IMR-90 (cell line): ENCODE measurements around the gene CSH2. TPM values are rescaled to one million over a fixed set of nuclear protein-coding genes. Genes with fewer than 3 reads are reported as not detected.
"Not testable (repeated sequence)": the region's sequence is repeated elsewhere in the genome, so short reads cannot be mapped to it uniquely, and the experiment has no call there.

ENCODE experiments used
- ATAC-seq: fragments of 200-7000 bp; cut with Tn5 transposase; 2 replicates; pipeline ENCODE4 v1.9.1; 2020; ENCODE audit warnings: low read depth, mild to moderate bottlenecking, moderate library complexity
- BruUV-seq: library from RNA; stranded (reverse); fragments of 400-500 nt; replicated peaks from 2 replicates; lab custom pipeline; 2021; lab: Mats Ljungman, UMichigan
- CTCF ChIA-PET: fragments of 300-600 bp; formaldehyde crosslinking; extraction: SDS; loops from one replicate; lab custom pipeline; 2021; ENCODE audit warnings: antibody characterized with exemption; lab: Yijun Ruan, JAX
- POLR2A ChIA-PET: fragments of 300-600 bp; sonication (Branson Sonifier 250); formaldehyde crosslinking; loops from one replicate; lab custom pipeline; 2022; ENCODE audit warnings: antibody characterized with exemption; ENCODE audit not compliant: unreplicated experiment; lab: Charles Lee
- DNase-seq: peaks from one replicate; pipeline ENCODE4 v3.0.0; 2013
- H2AFZ ChIP-seq: replicated peaks from 2 replicates; pipeline ENCODE3; 2013; ENCODE audit warnings: low read length, mild to moderate bottlenecking; ENCODE audit not compliant: poor library complexity
- H2AK5ac ChIP-seq: 2 replicates; pipeline ENCODE4 v1.6.1; 2013; ENCODE audit warnings: low read depth, low read length, inconsistent platforms
- H2AK9ac ChIP-seq: replicated peaks from 2 replicates; pipeline ENCODE3; 2013; ENCODE audit warnings: mild to moderate bottlenecking, low read depth, low read length, moderate library complexity; ENCODE audit not compliant: poor library complexity
- H2BK120ac ChIP-seq: 2 replicates; pipeline ENCODE4 v1.6.1; 2013; ENCODE audit warnings: low read depth, low read length, inconsistent platforms
- H2BK15ac ChIP-seq: 3 replicates; pipeline ENCODE4 v1.6.1; 2013; ENCODE audit warnings: low read depth, low read length, inconsistent platforms
- H2BK20ac ChIP-seq: 2 replicates; pipeline ENCODE4 v1.6.1; 2013; ENCODE audit warnings: low read depth, mild to moderate bottlenecking, inconsistent platforms, low read length, moderate library complexity
- H2BK5ac ChIP-seq: 2 replicates; pipeline ENCODE4 v1.6.1; 2013; ENCODE audit warnings: mild to moderate bottlenecking, low read depth, low read length, inconsistent platforms; ENCODE audit not compliant: poor library complexity, severe bottlenecking
- H3K14ac ChIP-seq: replicated peaks from 2 replicates; pipeline ENCODE4 v1.6.1; 2013; ENCODE audit warnings: low read depth, low read length, inconsistent platforms
- H3K18ac ChIP-seq: 2 replicates; pipeline ENCODE4 v1.6.1; 2013; ENCODE audit warnings: low read depth, low read length, control low read depth
- H3K23ac ChIP-seq: 2 replicates; pipeline ENCODE4 v1.6.1; 2013; ENCODE audit warnings: low read depth, low read length, inconsistent platforms
- H3K27ac ChIP-seq: 2 replicates; pipeline ENCODE4 v1.5.1; 2013; ENCODE audit warnings: mild to moderate bottlenecking, control low read depth, low read length; ENCODE audit not compliant: insufficient read depth
- H3K27me3 ChIP-seq: 2 replicates; pipeline ENCODE4 v1.6.1; 2013; ENCODE audit warnings: low read length; ENCODE audit not compliant: control insufficient read depth, insufficient read depth
- H3K36me3 ChIP-seq: 2 replicates; pipeline ENCODE4 v1.6.1; 2013; ENCODE audit warnings: low read length, mixed read lengths; ENCODE audit not compliant: control insufficient read depth, insufficient read depth
- H3K4ac ChIP-seq: 2 replicates; pipeline ENCODE4 v1.6.1; 2013; ENCODE audit warnings: low read depth, low read length, inconsistent platforms
- H3K4me1 ChIP-seq: 2 replicates; pipeline ENCODE4 v1.6.1; 2013; ENCODE audit warnings: low read length, mixed read lengths; ENCODE audit not compliant: control insufficient read depth, insufficient read depth
- H3K4me2 ChIP-seq: 2 replicates; pipeline ENCODE4 v1.6.1; 2013; ENCODE audit warnings: low read depth, mild to moderate bottlenecking, control low read depth, low read length, moderate library complexity
- H3K4me3 ChIP-seq: 2 replicates; pipeline ENCODE4 v1.5.1; 2013; ENCODE audit warnings: low read depth, mild to moderate bottlenecking, control low read depth, low read length, moderate library complexity; ENCODE audit not compliant: insufficient read depth
- H3K56ac ChIP-seq: 2 replicates; pipeline ENCODE4 v1.6.1; 2013; ENCODE audit warnings: low read length, inconsistent platforms; ENCODE audit not compliant: insufficient read depth; ENCODE audit errors: extremely low read depth
- H3K79me1 ChIP-seq, 2 experiments: 2 replicates each; pipeline ENCODE4 v1.6.1; 2013; ENCODE audit warnings: low read length in 2 of 2, inconsistent platforms in 1 of 2, low read depth in 1 of 2
- H3K9ac ChIP-seq: 2 replicates; pipeline ENCODE4 v1.6.1; 2013; ENCODE audit warnings: low read depth, low read length, control low read depth
- H3K9me1 ChIP-seq: 2 replicates; pipeline ENCODE4 v1.6.1; 2013; ENCODE audit warnings: low read length, inconsistent platforms; ENCODE audit not compliant: insufficient read depth
- H3K9me3 ChIP-seq: 2 replicates; pipeline ENCODE4 v1.6.1; 2013; ENCODE audit warnings: low read length; ENCODE audit not compliant: control insufficient read depth, insufficient read depth
- H4K20me1 ChIP-seq: 2 replicates; pipeline ENCODE4 v1.6.1; 2013; ENCODE audit warnings: low read length, inconsistent platforms; ENCODE audit not compliant: insufficient read depth
- H4K5ac ChIP-seq: 2 replicates; pipeline ENCODE4 v1.6.1; 2013; ENCODE audit warnings: mild to moderate bottlenecking, low read depth, low read length, control low read depth
- H4K8ac ChIP-seq, 2 experiments: 2 replicates each; pipeline ENCODE4 v1.6.1; 2013; ENCODE audit warnings: low read depth in 2 of 2, low read length in 2 of 2, control low read depth in 1 of 2, inconsistent platforms in 1 of 2
- H4K91ac ChIP-seq: 2 replicates; pipeline ENCODE4 v1.6.1; 2013; ENCODE audit warnings: low read depth, low read length, inconsistent platforms; ENCODE audit not compliant: insufficient read depth
- WGBS, 2 experiments: methylation state at CpG; one replicate each; pipeline versions ENCODE4 v1.1.5 to v1.1.7; 2013; ENCODE audit warnings: missing lambda C conversion rate in 2 of 2; ENCODE audit not compliant: insufficient read length in 1 of 2; ENCODE audit errors: extremely low coverage in 2 of 2; 5-methylcytosine and 5-hydroxymethylcytosine counted together
- dilution Hi-C: fragments of 300-500 bp; cut with HindIII; formaldehyde crosslinking; loops from one replicate; pipeline ENCODE4 v1.14.3; 2018; ENCODE audit warnings: low sequenced_read_pairs; ENCODE audit not compliant: unreplicated experiment
- in situ Hi-C: fragments of 300-500 bp; cut with MboI; formaldehyde crosslinking; loops from 3 replicates; pipeline ENCODE4 v1.14.3; 2019; ENCODE audit warnings: low sequenced_read_pairs, inconsistent platforms, mixed read lengths
- intact Hi-C: fragments of 100-400 bp; cut with micrococcal nuclease; formaldehyde crosslinking; loops from 2 replicates; pipeline ENCODE4 v1.10.0; 2022
- polyA plus RNA-seq, 3 experiments: library from polyadenylated mRNA; depleted of rRNA; stranded (reverse); fragments of >200 nt; gene quantifications; 2 replicates each; pipeline ENCODE4 v1.2.3, GENCODE V29; 2012; ENCODE audit warnings: low replicate concordance in 1 of 3
- total RNA-seq: library from RNA; depleted of rRNA; stranded (reverse); fragments of >200 nt; gene quantifications from 2 replicates; pipeline ENCODE4 v1.2.3, GENCODE V29; 2012
- TF ChIP-seq, protein P1 (sequence below): conservative IDR thresholded peaks from 2 replicates; pipeline ENCODE4 v1.5.1; 2012; ENCODE audit warnings: mild to moderate bottlenecking, low read depth, low read length, improper control_type of control experiment

CSH2 gene
- total and polyA plus RNA-seq, 2 of the 4 experiments (the other 2 are of a cell fraction), result not detected

DNA sequence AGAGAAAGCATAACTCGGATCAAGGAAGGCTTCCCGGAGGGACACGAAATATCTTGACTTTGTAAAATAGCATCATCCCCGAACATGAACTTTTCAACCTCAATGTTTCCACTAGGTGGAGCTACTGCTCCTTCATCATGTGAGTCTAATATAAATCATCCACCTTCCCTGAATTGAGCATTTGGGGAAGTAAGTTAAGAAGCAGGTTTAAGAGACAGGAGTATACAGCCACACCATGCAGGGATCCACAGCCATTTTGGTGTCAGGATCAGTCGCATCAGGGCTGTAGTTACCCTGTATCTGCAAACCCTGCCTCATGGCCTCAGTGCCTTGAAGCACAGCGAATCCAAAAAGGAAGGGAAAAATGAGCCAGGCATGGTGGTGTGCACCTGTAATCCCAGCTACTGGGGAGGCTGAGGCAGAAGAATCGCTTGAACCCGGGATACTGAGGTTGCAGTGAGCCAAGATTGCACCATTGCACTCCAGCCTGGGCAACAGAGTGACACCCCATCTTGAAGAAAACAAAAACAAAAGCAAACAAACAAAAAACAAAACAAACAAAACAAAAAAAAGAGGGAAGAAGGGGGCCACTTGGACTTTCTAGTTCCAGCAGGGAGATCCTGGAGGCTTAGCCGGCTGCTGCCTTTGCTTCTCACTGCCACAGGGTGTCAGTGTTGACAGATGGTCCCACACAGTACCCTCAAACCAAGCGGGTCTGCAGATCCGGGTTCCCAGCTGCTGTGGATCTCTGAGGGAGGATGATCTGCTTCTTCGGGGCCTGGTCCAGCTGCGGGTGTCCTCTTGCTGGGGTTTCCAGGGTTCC, 15.8 kb upstream of the CSH2 start:
- no CpG with 5 or more reads among the region's 13 CpGs for WGBS, 2 experiments
- in situ Hi-C loops, H3K4me2 ChIP-seq, H3K9ac ChIP-seq, intact Hi-C loops, H3K14ac ChIP-seq, H3K4me3 ChIP-seq, POLR2A ChIA-PET, H3K4ac ChIP-seq, H2BK20ac ChIP-seq, H3K79me1 ChIP-seq, H2BK15ac ChIP-seq, H2AK5ac ChIP-seq, H3K18ac ChIP-seq, H2AK9ac ChIP-seq, H2AFZ ChIP-seq, H4K8ac ChIP-seq, H2BK5ac ChIP-seq, H4K91ac ChIP-seq, H3K27ac ChIP-seq, H2BK120ac ChIP-seq, H3K4me1 ChIP-seq, H3K36me3 ChIP-seq, BruUV-seq, dilution Hi-C loops, H3K56ac ChIP-seq, H4K20me1 ChIP-seq, H3K9me3 ChIP-seq, H3K9me1 ChIP-seq, H3K23ac ChIP-seq, H4K5ac ChIP-seq: not testable (repeated sequence)
- peaks cover 20% of the 10 kb centered on the region for H3K27me3 ChIP-seq
- DNase-seq (peak; percentile 4), ATAC-seq (peak; percentile 90)
- TF ChIP-seq, protein P1, sequence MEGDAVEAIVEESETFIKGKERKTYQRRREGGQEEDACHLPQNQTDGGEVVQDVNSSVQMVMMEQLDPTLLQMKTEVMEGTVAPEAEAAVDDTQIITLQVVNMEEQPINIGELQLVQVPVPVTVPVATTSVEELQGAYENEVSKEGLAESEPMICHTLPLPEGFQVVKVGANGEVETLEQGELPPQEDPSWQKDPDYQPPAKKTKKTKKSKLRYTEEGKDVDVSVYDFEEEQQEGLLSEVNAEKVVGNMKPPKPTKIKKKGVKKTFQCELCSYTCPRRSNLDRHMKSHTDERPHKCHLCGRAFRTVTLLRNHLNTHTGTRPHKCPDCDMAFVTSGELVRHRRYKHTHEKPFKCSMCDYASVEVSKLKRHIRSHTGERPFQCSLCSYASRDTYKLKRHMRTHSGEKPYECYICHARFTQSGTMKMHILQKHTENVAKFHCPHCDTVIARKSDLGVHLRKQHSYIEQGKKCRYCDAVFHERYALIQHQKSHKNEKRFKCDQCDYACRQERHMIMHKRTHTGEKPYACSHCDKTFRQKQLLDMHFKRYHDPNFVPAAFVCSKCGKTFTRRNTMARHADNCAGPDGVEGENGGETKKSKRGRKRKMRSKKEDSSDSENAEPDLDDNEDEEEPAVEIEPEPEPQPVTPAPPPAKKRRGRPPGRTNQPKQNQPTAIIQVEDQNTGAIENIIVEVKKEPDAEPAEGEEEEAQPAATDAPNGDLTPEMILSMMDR, result peak; percentile 37
- CTCF ChIA-PET, result interaction anchor here (0.6 to 0.7 kb wide), 2 partner anchors 23 to 32 kb away, joined by 3 to 6 read pairs; no protein-coding TSS in a partner anchor

DNA sequence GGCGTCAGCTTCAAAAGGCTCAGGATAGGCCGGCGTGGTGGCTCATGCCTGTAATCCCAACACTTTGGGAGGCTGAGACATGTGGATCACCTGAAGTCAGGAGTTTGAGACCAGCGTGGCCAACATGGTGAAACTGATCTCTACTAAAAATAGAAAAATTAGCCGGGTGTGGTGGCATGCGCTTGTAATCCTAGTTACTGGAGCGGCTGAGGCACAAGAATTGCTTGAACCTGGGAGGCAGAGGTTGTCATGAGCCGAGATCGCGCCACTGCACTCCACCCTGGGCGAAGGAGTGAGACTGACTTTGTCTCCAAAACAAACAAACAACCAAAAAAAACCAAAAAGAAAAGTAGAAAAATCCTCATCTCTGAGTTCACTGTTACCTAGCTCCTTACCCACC, 11.6 kb upstream of the CSH2 start:
- ATAC-seq, H2BK20ac ChIP-seq, H3K27ac ChIP-seq, in situ Hi-C loops, H3K4me3 ChIP-seq, H2AK9ac ChIP-seq, H3K23ac ChIP-seq, H4K91ac ChIP-seq, POLR2A ChIA-PET, H3K36me3 ChIP-seq, H3K9me3 ChIP-seq, H4K8ac ChIP-seq, H4K20me1 ChIP-seq, H3K4me1 ChIP-seq, H2BK15ac ChIP-seq, H3K56ac ChIP-seq, CTCF ChIA-PET, H2BK5ac ChIP-seq, DNase-seq, dilution Hi-C loops, H3K9ac ChIP-seq, BruUV-seq, H3K14ac ChIP-seq, H3K4ac ChIP-seq, H3K79me1 ChIP-seq, H2AK5ac ChIP-seq, H3K9me1 ChIP-seq, H2AFZ ChIP-seq, intact Hi-C loops, H2BK120ac ChIP-seq, H3K18ac ChIP-seq, H3K4me2 ChIP-seq, H4K5ac ChIP-seq: not testable (repeated sequence)
- 92% methylated on average over 2 of the region's 11 CpGs; no CpG with 5 or more reads in 1 of the 2 experiments for WGBS, 2 experiments
- peaks cover 18% of the 10 kb centered on the region for H3K27me3 ChIP-seq
